Tibial nerve (tissue), 4 donors: ENCODE data around the gene PLSCR3.

Experiments used
- EP300 ChIP-seq, 2 donors: sonication (generic); formaldehyde crosslinking; IDR thresholded peaks; one replicate each; pipeline ENCODE4 v1.6.1; 2017; ENCODE audit warnings: antibody characterized with exemption in 2 of 2, mild to moderate bottlenecking in 1 of 2
- POLR2A ChIP-seq, 2 donors: fragments of 450-650 bp; IDR thresholded peaks; one replicate each; pipeline ENCODE4 v1.6.1; 2017; ENCODE audit warnings: antibody characterized with exemption in 2 of 2, mild to moderate bottlenecking in 2 of 2, moderate library complexity in 2 of 2
- TF ChIP-seq, protein P1 (sequence below), 5 experiments: fragments of 200-600 bp in 3 of 5; fragments of 450-650 bp in 2 of 5; sonication (generic) in 3 of 5; IDR thresholded peaks; one replicate each; pipeline ENCODE4 v1.5.1; 2016 to 2019; ENCODE audit warnings: antibody characterized with exemption in 5 of 5, mild to moderate bottlenecking in 3 of 5, moderate library complexity in 2 of 5

- TF ChIP-seq, protein P1, sequence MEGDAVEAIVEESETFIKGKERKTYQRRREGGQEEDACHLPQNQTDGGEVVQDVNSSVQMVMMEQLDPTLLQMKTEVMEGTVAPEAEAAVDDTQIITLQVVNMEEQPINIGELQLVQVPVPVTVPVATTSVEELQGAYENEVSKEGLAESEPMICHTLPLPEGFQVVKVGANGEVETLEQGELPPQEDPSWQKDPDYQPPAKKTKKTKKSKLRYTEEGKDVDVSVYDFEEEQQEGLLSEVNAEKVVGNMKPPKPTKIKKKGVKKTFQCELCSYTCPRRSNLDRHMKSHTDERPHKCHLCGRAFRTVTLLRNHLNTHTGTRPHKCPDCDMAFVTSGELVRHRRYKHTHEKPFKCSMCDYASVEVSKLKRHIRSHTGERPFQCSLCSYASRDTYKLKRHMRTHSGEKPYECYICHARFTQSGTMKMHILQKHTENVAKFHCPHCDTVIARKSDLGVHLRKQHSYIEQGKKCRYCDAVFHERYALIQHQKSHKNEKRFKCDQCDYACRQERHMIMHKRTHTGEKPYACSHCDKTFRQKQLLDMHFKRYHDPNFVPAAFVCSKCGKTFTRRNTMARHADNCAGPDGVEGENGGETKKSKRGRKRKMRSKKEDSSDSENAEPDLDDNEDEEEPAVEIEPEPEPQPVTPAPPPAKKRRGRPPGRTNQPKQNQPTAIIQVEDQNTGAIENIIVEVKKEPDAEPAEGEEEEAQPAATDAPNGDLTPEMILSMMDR (IDR thresholded peaks at IDR 0.05) = no peak
- TF ChIP-seq POLR2A (IDR thresholded peaks at IDR 0.05) (peak in 1 of 2 donors; percentile 23), EP300 (IDR thresholded peaks at IDR 0.05) (peak in 1 of 2 donors; percentile 53)
Measured at GRCh38 chr17:7383742-7384488, 10.4 kb downstream of the PLSCR3 start.
